Measurements from ENCODE around the gene DGCR6L.
"Not testable (repeated sequence)": the region's sequence is repeated elsewhere in the genome, so short reads cannot be mapped to it uniquely, and the experiment has no call there.

DNA sequence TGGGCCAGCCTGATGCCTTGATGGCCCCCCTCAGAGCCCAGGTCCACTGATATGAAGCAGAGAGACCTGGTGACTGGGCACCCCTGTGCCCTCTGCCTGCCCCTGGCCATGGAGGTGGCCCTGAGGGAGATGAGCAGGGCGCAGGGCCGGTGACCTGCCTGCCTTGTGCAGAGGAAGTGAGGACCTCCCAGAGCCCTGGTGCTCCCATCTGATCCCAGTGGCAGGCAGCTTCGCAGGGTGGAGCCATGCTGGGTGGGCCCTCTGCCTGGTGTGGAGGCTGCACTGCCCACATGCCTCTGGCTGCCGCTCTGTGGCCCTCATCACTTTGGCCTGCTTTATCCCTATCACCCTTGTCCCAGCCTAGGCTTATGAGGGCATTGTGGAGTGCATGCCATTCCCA is 50.7 kb downstream of the DGCR6L start:
- TF ChIP-seq CTCF (conservative IDR thresholded peaks at IDR 0.05; ENCODE audit: low read length); EZH2phosphoT487 (IDR thresholded peaks at IDR 0.05; ENCODE audit: borderline replicate concordance, low read depth, low read length): not testable (repeated sequence)

All from OCI-LY7 (cell line).